ENCODE results near the gene DNAJC10. TPM values are rescaled to one million over a fixed set of nuclear protein-coding genes. Genes with fewer than 3 reads are reported as not detected.

DNAJC10 gene
- total and polyA plus RNA-seq, 10 of the 15 experiments (the other 5 are each of a cell fraction or from before 2014, with no cell fraction given): 9.1 to 67.9 (median 38.2) TPM

DNA sequence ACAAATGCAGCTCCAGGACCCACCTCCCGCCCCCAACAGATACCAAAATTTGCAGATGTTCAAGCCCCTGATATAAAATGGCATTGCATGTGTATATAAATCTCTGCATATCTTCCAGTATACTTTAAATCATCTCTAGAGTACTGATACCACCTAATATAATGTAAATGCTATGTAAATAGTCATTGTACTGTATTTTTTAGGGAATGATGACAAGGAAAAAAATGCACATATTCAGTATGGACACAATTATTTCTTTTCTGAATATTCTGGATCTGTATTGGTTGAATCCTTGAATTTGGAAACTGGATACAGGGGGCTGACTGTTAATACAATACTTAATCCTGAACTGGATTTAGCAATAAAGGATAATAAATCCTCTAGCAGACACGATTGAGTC, 82.7 kb downstream of the DNAJC10 start:
- 0 out of 4 replicates have a peak, but pooled peaks cover 0 to 2% of the 10 kb centered on the region in 2 experiments for H3K27me3 ChIP-seq (replicated peaks in 1 of 2; ENCODE audit: control insufficient read depth in 2 of 2, insufficient read depth in 2 of 2, low read length in 1 of 2)
- H4K20me1 ChIP-seq (ENCODE audit: control insufficient read depth, insufficient read depth): no peaks in the 10 kb centered on the region
- in situ Hi-C loops (cut with MboI): no loop called here
- 15% methylated on average over 2 of the region's 2 CpGs for WGBS (ENCODE audit: insufficient coverage, insufficient replicate concordance, low lambda C conversion rate, missing lambda C conversion rate)
- H3K27ac ChIP-seq (ENCODE audit: control insufficient read depth, insufficient read depth): no peak overlapping the region
- TF ChIP-seq SMAD5 (IDR thresholded peaks at IDR 0.05; ENCODE audit: low read depth): no peak
- no peak for TF ChIP-seq RUNX3 (IDR thresholded peaks at IDR 0.05; ENCODE audit: low read length)
- no peak for TF ChIP-seq TCF12 (IDR thresholded peaks at IDR 0.05; ENCODE audit: low read depth, low read length)
- TF ChIP-seq NBN (IDR thresholded peaks at IDR 0.05): no peak
- no peak for TF ChIP-seq TARDBP (IDR thresholded peaks at IDR 0.05; ENCODE audit: borderline replicate concordance)
- no peak for TF ChIP-seq RAD21 (IDR thresholded peaks at IDR 0.05; ENCODE audit: insufficient read depth, low read depth, low read length)
- H3K9ac ChIP-seq (ENCODE audit: control insufficient read depth, insufficient read depth, low read length): no peak overlapping the region
- H3K79me2 ChIP-seq (ENCODE audit: control insufficient read depth, insufficient read depth, low read length): no peaks in the 10 kb centered on the region
- H3K36me3 ChIP-seq (ENCODE audit: control insufficient read depth in 2 of 2, insufficient read depth in 2 of 2, low read length in 1 of 2): no peaks in the 10 kb centered on the region
- DNase-seq (ENCODE audit: low read depth, low spot score) (no peak), FAIRE-seq (no peak), ATAC-seq (no peak)
- no peak overlapping the region for H3K4me3 ChIP-seq
- intact Hi-C loops (cut with micrococcal nuclease; ENCODE audit: unreplicated experiment): no loop called here
- H3K9me3 ChIP-seq (replicated peaks; ENCODE audit: control insufficient read depth, insufficient read depth, low read length): no peaks in the 10 kb centered on the region
- ChIA-PET POLR2A (no interaction called here), RAD21 (ENCODE audit: unreplicated experiment) (no interaction called here), CTCF (no interaction called here), SMC1A (ENCODE audit: uncharacterized antibody, unreplicated experiment) (no interaction called here)
- H3K4me1 ChIP-seq (ENCODE audit: control insufficient read depth, insufficient read depth, low read length): no peaks in the 10 kb centered on the region
- no peak overlapping the region for H3K4me2 ChIP-seq (ENCODE audit: control insufficient read depth, insufficient read depth)
- no peak overlapping the region for H2AFZ ChIP-seq (ENCODE audit: control insufficient read depth, low read depth, low read length)
- BruUV-seq (replicated peaks): no TSS peak

DNA sequence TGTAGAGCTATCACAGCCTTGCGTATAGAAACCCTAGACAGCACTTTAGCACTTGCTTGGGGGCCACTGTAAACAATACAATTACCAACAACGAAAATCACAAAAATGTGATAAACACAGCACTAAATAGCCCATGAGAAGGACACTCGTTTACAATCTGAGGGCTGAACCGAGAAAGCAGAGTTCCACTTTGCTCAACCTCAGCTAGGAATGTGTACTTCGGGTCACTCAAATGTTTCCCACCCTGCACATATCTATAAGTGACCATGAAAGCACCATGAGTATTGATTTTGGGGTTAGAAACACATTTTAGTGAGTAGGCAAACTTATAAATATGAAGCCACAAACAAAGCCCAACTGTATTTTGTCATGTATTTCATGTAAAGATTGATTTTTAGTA, 88.1 kb downstream of the DNAJC10 start:
- no peak overlapping the region for H2AFZ ChIP-seq (ENCODE audit: control insufficient read depth, low read depth, low read length)
- H4K20me1 ChIP-seq (ENCODE audit: control insufficient read depth, insufficient read depth): no peaks in the 10 kb centered on the region
- no peaks in the 10 kb centered on the region for H3K79me2 ChIP-seq (ENCODE audit: control insufficient read depth, insufficient read depth, low read length)
- in situ Hi-C loops (cut with MboI): no loop called here
- DNase-seq (ENCODE audit: low read depth, low spot score) (no peak), FAIRE-seq (no peak), ATAC-seq (no peak)
- TF ChIP-seq ZNF622 (IDR thresholded peaks at IDR 0.05) (no peak), RCOR1 (conservative IDR thresholded peaks at IDR 0.05; ENCODE audit: low read depth, low read length) (no peak), ZSCAN29 (IDR thresholded peaks at IDR 0.05) (no peak)
- TF ChIP-seq, protein P1, sequence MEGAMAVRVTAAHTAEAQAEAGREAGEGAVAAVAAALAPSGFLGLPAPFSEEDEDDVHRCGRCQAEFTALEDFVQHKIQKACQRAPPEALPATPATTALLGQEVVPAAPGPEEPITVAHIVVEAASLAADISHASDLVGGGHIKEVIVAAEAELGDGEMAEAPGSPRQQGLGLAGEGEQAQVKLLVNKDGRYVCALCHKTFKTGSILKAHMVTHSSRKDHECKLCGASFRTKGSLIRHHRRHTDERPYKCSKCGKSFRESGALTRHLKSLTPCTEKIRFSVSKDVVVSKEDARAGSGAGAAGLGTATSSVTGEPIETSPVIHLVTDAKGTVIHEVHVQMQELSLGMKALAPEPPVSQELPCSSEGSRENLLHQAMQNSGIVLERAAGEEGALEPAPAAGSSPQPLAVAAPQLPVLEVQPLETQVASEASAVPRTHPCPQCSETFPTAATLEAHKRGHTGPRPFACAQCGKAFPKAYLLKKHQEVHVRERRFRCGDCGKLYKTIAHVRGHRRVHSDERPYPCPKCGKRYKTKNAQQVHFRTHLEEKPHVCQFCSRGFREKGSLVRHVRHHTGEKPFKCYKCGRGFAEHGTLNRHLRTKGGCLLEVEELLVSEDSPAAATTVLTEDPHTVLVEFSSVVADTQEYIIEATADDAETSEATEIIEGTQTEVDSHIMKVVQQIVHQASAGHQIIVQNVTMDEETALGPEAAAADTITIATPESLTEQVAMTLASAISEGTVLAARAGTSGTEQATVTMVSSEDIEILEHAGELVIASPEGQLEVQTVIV (IDR thresholded peaks at IDR 0.05; ENCODE audit: borderline replicate concordance, partially characterized antibody): no peak
- no peak overlapping the region for H3K9ac ChIP-seq (ENCODE audit: control insufficient read depth, insufficient read depth, low read length)
- CTCF ChIA-PET: interaction anchor here (0.7 kb wide), 1 partner anchor 175 kb away, joined by 3 read pairs; no protein-coding TSS in a partner anchor
- peaks cover 0 to 4% of the 10 kb centered on the region in 2 experiments; a peak in 3 of 4 replicates for H3K27me3 ChIP-seq (replicated peaks in 1 of 2; ENCODE audit: control insufficient read depth in 2 of 2, insufficient read depth in 2 of 2, low read length in 1 of 2)
- POLR2A ChIA-PET: interaction anchor here (0.7 kb wide), 1 partner anchor 62 kb away, joined by 4 read pairs; no protein-coding TSS in a partner anchor
- RAD21 ChIA-PET (ENCODE audit: unreplicated experiment): no interaction called here
- no peak overlapping the region for H3K4me3 ChIP-seq
- no TSS peak for BruUV-seq (replicated peaks)
- H3K4me2 ChIP-seq (ENCODE audit: control insufficient read depth, insufficient read depth): no peak overlapping the region
- SMC1A ChIA-PET (ENCODE audit: uncharacterized antibody, unreplicated experiment): interaction anchor here (0.6 kb wide), 1 partner anchor 15 kb away, joined by 3 read pairs; no protein-coding TSS in a partner anchor
- no peaks in the 10 kb centered on the region for H3K9me3 ChIP-seq (replicated peaks; ENCODE audit: control insufficient read depth, insufficient read depth, low read length)
- H3K4me1 ChIP-seq (ENCODE audit: control insufficient read depth, insufficient read depth, low read length): no peaks in the 10 kb centered on the region
- intact Hi-C loops (cut with micrococcal nuclease; ENCODE audit: unreplicated experiment): no loop called here
- no peak overlapping the region for H3K27ac ChIP-seq (ENCODE audit: control insufficient read depth, insufficient read depth)
- H3K36me3 ChIP-seq (ENCODE audit: control insufficient read depth in 2 of 2, insufficient read depth in 2 of 2, low read length in 1 of 2): no peaks in the 10 kb centered on the region
- 46% methylated on average over 5 of the region's 5 CpGs for WGBS (ENCODE audit: insufficient coverage, insufficient replicate concordance, low lambda C conversion rate, missing lambda C conversion rate)

All from GM12878 (cell line).